D721Med (cell line): ENCODE data around the gene GRIP2.

Experiments used
- DNase-seq: peaks from one replicate; pipeline ENCODE4 v3.0.0; 2011; ENCODE audit warnings: low spot score; ENCODE audit not compliant: insufficient read length
- FAIRE-seq: peaks from 2 replicates; lab custom pipeline; 2011; peaks lifted over from hg19 to GRCh38; lab: Jason Lieb, UNC
- CTCF ChIP-seq: IDR thresholded peaks from 2 replicates; pipeline ENCODE4 v1.5.1; 2012; ENCODE audit warnings: mild to moderate bottlenecking, control low read depth; ENCODE audit not compliant: insufficient read depth; ENCODE audit errors: missing control alignments

GRIP2 gene

DNA sequence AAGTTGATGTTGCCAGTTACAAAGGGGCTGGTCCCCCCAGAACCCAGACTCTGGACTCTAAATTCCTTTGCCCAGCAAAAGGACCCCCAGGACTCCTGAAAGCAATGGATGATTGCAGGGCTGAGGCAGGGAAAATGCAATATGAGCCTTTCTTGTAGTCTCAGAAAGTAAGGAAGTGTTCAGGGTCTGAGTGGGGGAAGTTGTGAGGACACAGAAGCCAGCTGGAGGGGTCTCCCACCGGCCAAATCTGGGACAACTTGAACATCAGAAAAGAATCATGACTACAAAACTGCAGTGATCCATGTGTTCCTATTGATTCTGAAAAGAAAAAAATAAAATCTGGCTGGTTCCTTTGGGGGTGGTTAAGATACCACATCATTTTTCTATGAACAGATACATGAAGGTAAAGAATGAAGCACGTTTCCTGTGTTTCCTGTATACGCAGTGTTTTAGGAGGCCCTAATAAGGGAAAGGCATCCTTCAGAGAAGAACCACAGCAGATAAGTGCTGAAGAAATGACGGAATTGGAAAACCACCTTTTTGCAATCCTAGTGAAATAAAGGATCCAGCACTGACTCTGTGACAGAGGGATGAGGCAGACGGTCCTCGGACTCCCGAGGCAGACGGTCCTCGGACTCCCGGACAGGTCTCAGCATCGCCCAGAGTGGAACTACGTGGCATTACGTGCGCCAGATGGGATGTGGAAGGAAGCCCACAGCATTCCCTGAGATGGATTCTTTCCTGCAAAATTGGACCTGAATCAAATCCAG, 22.2 kb upstream of the GRIP2 start:
- DNase-seq (no peak), FAIRE-seq (no peak)
- TF ChIP-seq CTCF, result no peak

GRCh38 chr3:14561051-14561960, 21.2 kb upstream of the GRIP2 start:
- FAIRE-seq (no peak), DNase-seq (no peak)
- TF ChIP-seq CTCF, result no peak

DNA sequence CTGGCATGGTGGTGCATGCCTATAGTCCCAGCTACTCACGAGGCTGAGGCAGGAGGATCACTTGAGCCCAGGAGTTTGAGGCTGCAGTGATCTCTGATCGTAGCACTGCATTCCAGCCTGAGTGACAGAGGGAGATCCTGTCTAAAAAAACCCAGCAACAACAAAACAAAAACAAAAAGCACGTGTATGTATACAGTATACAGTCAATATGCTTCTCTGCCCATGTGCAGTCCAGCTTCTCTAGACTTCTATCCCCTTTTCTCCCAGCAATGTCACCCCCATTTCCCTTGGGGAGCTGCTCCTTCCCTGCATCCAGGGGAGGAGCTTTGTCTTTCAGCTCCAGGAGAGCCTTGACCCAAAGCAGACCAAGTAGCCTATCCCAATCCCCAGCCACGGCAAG, 20.0 kb upstream of the GRIP2 start:
- no peak for TF ChIP-seq CTCF
- DNase-seq (no peak), FAIRE-seq (no peak)

DNA sequence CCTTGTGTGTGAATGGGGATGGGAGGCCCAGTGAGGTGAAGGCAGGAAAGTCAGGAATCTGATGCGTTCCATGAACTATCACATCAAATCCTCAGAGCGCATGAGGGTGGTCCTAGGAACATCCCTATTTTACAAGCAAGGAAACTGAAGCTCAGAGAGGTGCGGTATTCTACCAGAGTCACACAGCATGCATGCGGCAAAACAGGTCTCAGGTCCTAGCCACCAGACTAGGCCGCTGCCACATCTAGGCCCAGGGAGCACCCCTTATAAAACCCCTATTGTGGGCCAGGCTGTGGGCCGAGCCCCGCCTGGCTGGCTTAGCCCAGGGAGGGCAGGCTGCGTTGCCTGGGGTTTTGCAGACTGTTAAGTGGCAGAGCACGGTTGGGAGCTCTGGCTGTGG, 17.9 kb upstream of the GRIP2 start:
- no peak for TF ChIP-seq CTCF
- no peak for DNase-seq
- FAIRE-seq, result no peak

DNA sequence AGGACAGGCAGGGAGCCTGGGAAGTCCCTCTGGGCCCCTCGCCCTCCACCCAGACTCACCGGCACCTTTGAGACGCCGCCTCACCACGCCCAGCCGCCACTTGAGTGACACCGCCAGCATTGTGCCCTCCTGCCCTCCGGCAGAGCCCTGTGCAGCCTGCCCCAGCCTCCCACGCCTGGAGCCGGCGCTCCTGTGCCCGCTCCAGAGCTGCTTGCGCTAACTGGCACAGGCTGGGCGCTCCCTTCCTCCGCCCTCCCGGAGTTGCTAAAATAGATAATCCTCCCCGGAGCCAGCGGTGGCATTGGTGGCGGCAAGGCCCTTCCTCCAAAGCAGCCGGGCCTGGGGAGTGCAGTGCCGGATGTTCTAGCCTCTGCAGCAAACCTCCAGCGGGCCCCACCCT, 15.7 kb upstream of the GRIP2 start:
- no peak for DNase-seq

GRCh38 chr3:14554715-14555114, 14.6 kb upstream of the GRIP2 start:
- DNase-seq, result no peak
- no peak for TF ChIP-seq CTCF
- no peak for FAIRE-seq

More for the DNA sequence above, 15.7 kb upstream of the GRIP2 start:
- no peak for FAIRE-seq
- no peak for TF ChIP-seq CTCF
